H9 (cell line): ENCODE measurements around the gene TMED10. TPM values are rescaled to one million over a fixed set of nuclear protein-coding genes. Genes with fewer than 3 reads are reported as not detected.

Experiments
- DNase-seq: peaks from one replicate; pipeline ENCODE4 v3.0.0-alpha.2; 2017
- H2AFZ ChIP-seq: one replicate; pipeline ENCODE4 v1.6.1; 2013; ENCODE audit warnings: mild to moderate bottlenecking, low read length, control low read depth, moderate library complexity
- H2AK5ac ChIP-seq: 2 replicates; pipeline ENCODE4 v1.6.1; 2013; ENCODE audit warnings: low read length, control low read depth, mixed read lengths; ENCODE audit not compliant: insufficient read length
- H2BK120ac ChIP-seq: one replicate; pipeline ENCODE4 v1.6.1; 2013; ENCODE audit warnings: low read depth, mild to moderate bottlenecking, low read length, control low read depth, inconsistent platforms; ENCODE audit not compliant: poor library complexity, severe bottlenecking
- H2BK12ac ChIP-seq: 2 replicates; pipeline ENCODE4 v1.6.1; 2013; ENCODE audit warnings: low read length, control low read depth, mixed read lengths, low read depth; ENCODE audit not compliant: insufficient read length
- H2BK15ac ChIP-seq: 2 replicates; pipeline ENCODE4 v1.6.1; 2013; ENCODE audit warnings: low read depth, low read length, control low read depth
- H2BK20ac ChIP-seq: one replicate; pipeline ENCODE4 v1.6.1; 2013; ENCODE audit warnings: low read depth, mild to moderate bottlenecking, low read length, control low read depth, inconsistent platforms; ENCODE audit not compliant: poor library complexity, severe bottlenecking
- H2BK5ac ChIP-seq: 2 replicates; pipeline ENCODE4 v1.6.1; 2013; ENCODE audit warnings: low read length, control low read depth, mixed read lengths; ENCODE audit not compliant: insufficient read length
- H3K14ac ChIP-seq: 2 replicates; pipeline ENCODE4 v1.6.1; 2013; ENCODE audit warnings: low read length, control low read depth; ENCODE audit not compliant: insufficient read depth
- H3K18ac ChIP-seq: 2 replicates; pipeline ENCODE4 v1.6.1; 2013; ENCODE audit warnings: low read depth, mild to moderate bottlenecking, mixed read lengths, low read length, control low read depth; ENCODE audit not compliant: insufficient read length
- H3K23ac ChIP-seq: 2 replicates; pipeline ENCODE4 v1.6.1; 2013; ENCODE audit warnings: low read length, control low read depth, mixed read lengths, low read depth; ENCODE audit not compliant: insufficient read length
- H3K23me2 ChIP-seq: 2 replicates; pipeline ENCODE4 v1.6.1; 2013; ENCODE audit warnings: low read depth, mild to moderate bottlenecking, mixed read lengths, low read length, control low read depth; ENCODE audit not compliant: insufficient read length, poor library complexity, severe bottlenecking
- H3K27ac ChIP-seq: 2 replicates; pipeline ENCODE4 v1.5.1; 2013; ENCODE audit warnings: low read length, control low read depth, mixed read lengths, low read depth; ENCODE audit not compliant: insufficient read length
- H3K27me3 ChIP-seq: 2 replicates; pipeline ENCODE4 v1.6.1; 2013; ENCODE audit warnings: low read length, control low read depth, inconsistent platforms; ENCODE audit not compliant: insufficient read depth
- H3K4ac ChIP-seq: 2 replicates; pipeline ENCODE4 v1.6.1; 2013; ENCODE audit warnings: low read depth, mild to moderate bottlenecking, control low read depth, inconsistent platforms, low read length, moderate library complexity
- H3K4me1 ChIP-seq: 2 replicates; pipeline ENCODE4 v1.6.1; 2013; ENCODE audit warnings: low read length, control low read depth, inconsistent platforms; ENCODE audit not compliant: insufficient read depth
- H3K4me2 ChIP-seq: 2 replicates; pipeline ENCODE4 v1.6.1; 2013; ENCODE audit warnings: low read length, control low read depth, mixed read lengths; ENCODE audit not compliant: insufficient read length, insufficient read depth
- H3K56ac ChIP-seq: 2 replicates; pipeline ENCODE4 v1.6.1; 2013; ENCODE audit warnings: low read depth, mild to moderate bottlenecking, mixed read lengths, low read length, control low read depth; ENCODE audit not compliant: insufficient read length
- H3K79me1 ChIP-seq: 2 replicates; pipeline ENCODE4 v1.6.1; 2013; ENCODE audit warnings: low read depth, mild to moderate bottlenecking, moderate library complexity, low read length, control low read depth, inconsistent platforms; ENCODE audit not compliant: insufficient read depth, poor library complexity, severe bottlenecking
- H3K79me2 ChIP-seq: 2 replicates; pipeline ENCODE4 v1.6.1; 2013; ENCODE audit warnings: low read length, control low read depth, inconsistent platforms; ENCODE audit not compliant: insufficient read depth
- H3K9ac ChIP-seq: 2 replicates; pipeline ENCODE4 v1.6.1; 2013; ENCODE audit warnings: low read length, control low read depth, mixed read lengths; ENCODE audit not compliant: insufficient read length; ENCODE audit errors: extremely low read depth
- H3K9me3 ChIP-seq: one replicate; pipeline ENCODE4 v1.6.1; 2013; ENCODE audit warnings: low read depth, low read length, inconsistent platforms; ENCODE audit not compliant: control insufficient read depth
- H3T11ph ChIP-seq: one replicate; pipeline ENCODE4 v1.6.1; 2013; ENCODE audit warnings: mild to moderate bottlenecking, low read length, control low read depth, inconsistent platforms
- H4K20me1 ChIP-seq: one replicate; pipeline ENCODE4 v1.6.1; 2013; ENCODE audit not compliant: control insufficient read depth, insufficient read length, insufficient read depth
- H4K5ac ChIP-seq: 2 replicates; pipeline ENCODE4 v1.6.1; 2013; ENCODE audit warnings: low read depth, mild to moderate bottlenecking, mixed read lengths, low read length, control low read depth; ENCODE audit not compliant: insufficient read length
- H4K8ac ChIP-seq: replicated peaks from 2 replicates; pipeline ENCODE4 v1.6.1; 2013; ENCODE audit warnings: low read length, control low read depth, mixed read lengths, low read depth; ENCODE audit not compliant: insufficient read length
- H4K91ac ChIP-seq: 2 replicates; pipeline ENCODE4 v1.6.1; 2013; ENCODE audit warnings: low read depth, mild to moderate bottlenecking, moderate library complexity, mixed read lengths, low read length, control low read depth; ENCODE audit not compliant: insufficient read length
- H3K27ac Mint-ChIP-seq, 3 experiments: 2 replicates in 2 of 3; 3 replicates in 1 of 3; pipeline ENCODE4 v1.8.0; 2020 to 2021; ENCODE audit warnings: mixed read lengths in 3 of 3, mild to moderate bottlenecking in 1 of 3, moderate library complexity in 1 of 3
- H3K27me3 Mint-ChIP-seq: 2 replicates; pipeline ENCODE4 v1.8.0; 2021; ENCODE audit warnings: low read depth, mild to moderate bottlenecking, moderate library complexity, mixed read lengths
- H3K36me3 Mint-ChIP-seq, 3 experiments: 2 replicates in 2 of 3; 3 replicates in 1 of 3; pipeline ENCODE4 v1.8.0; 2020 to 2021; ENCODE audit warnings: low read depth in 3 of 3, mixed read lengths in 3 of 3; ENCODE audit not compliant: insufficient read depth in 1 of 3
- H3K4me1 Mint-ChIP-seq, 2 experiments: 2 replicates each; pipeline ENCODE4 v1.8.0; 2020; ENCODE audit warnings: mixed read lengths in 2 of 2
- H3K4me3 Mint-ChIP-seq, 2 experiments: 2 replicates in 1 of 2; 3 replicates in 1 of 2; pipeline ENCODE4 v1.8.0; 2020 to 2021; ENCODE audit warnings: mild to moderate bottlenecking in 2 of 2, mixed read lengths in 2 of 2, moderate library complexity in 1 of 2
- H3K9me3 Mint-ChIP-seq, 2 experiments: 2 replicates in 1 of 2; 3 replicates in 1 of 2; pipeline ENCODE4 v1.8.0; 2020; ENCODE audit warnings: mild to moderate bottlenecking in 2 of 2, mixed read lengths in 2 of 2, moderate library complexity in 1 of 2
- CTCF ChIP-seq: fragments of 200-600 bp; sonication (generic); conservative IDR thresholded peaks from 3 replicates; pipeline ENCODE4 v1.8.0; 2021; ENCODE audit warnings: antibody characterized with exemption, mild to moderate bottlenecking
- WGBS: extraction: QIAGEN DNeasy Blood & Tissue Kit; methylation state at CpG from one replicate; pipeline ENCODE4 v1.1.7; 2013; ENCODE audit warnings: missing lambda C conversion rate, low lambda C conversion rate, mixed read lengths; ENCODE audit not compliant: insufficient read length; ENCODE audit errors: extremely low coverage; 5-methylcytosine and 5-hydroxymethylcytosine counted together
- total RNA-seq: library from RNA; stranded (reverse); gene quantifications from 2 replicates; pipeline ENCODE4 v1.2.1, GENCODE V29; 2021

Gene TMED10
- total RNA-seq, 1 experiment from 2014 or later: 176 TPM

- Histone ChIP-seq H3K27ac (no peak overlapping the region), H3K79me2 (no peaks in the 10 kb centered on the region), H2BK12ac (no peak overlapping the region), H3K18ac (no peak overlapping the region), H3K4ac (no peak overlapping the region), H2BK15ac (no peak overlapping the region), H3K79me1 (no peaks in the 10 kb centered on the region), H2BK20ac (no peak overlapping the region), H4K91ac (no peak overlapping the region), H2BK5ac (no peak overlapping the region), H3K9ac (peak overlapping the region; percentile 21), H2BK120ac (no peak overlapping the region), H4K8ac (no peak overlapping the region), H3K23me2 (no peaks in the 10 kb centered on the region), H4K20me1 (no peaks in the 10 kb centered on the region), H4K5ac (no peak overlapping the region), H2AK5ac (no peak overlapping the region), H3K14ac (no peak overlapping the region), H3K56ac (no peak overlapping the region), H3K9me3 (no peaks in the 10 kb centered on the region), H2AFZ (no peak overlapping the region), H3K27me3 (no peaks in the 10 kb centered on the region), H3K23ac (no peak overlapping the region), H3K4me2 (no peak overlapping the region), H3T11ph (no peak overlapping the region), H3K4me1 (peaks cover under 1% of the 10 kb centered on the region; the same call in 1 of the 2 replicates)
- H3K27ac Mint-ChIP-seq: no peak overlapping the region
- DNase-seq: no peak
- WGBS: no CpG with 5 or more reads among the region's 3 CpGs
- no peak for TF ChIP-seq CTCF
- H3K9me3 Mint-ChIP-seq: no peaks in the 10 kb centered on the region
- H3K4me1 Mint-ChIP-seq: peaks cover 1 to 4% of the 10 kb centered on the region in 2 experiments
- no peaks in the 10 kb centered on the region; a peak in 1 of 7 replicates for H3K36me3 Mint-ChIP-seq
- no peaks in the 10 kb centered on the region for H3K27me3 Mint-ChIP-seq
- H3K4me3 Mint-ChIP-seq: no peak overlapping the region
These were observed 29.2 kb upstream of the TMED10 start for GRCh38 chr14:75205591-75205990.
